Endothelial cell of umbilical vein (primary cell): ENCODE results near the gene SPINT1. TPM values are rescaled to one million over a fixed set of nuclear protein-coding genes. Genes with fewer than 3 reads are reported as not detected.
A peak's percentile ranks its signal among the peaks of the same experiment; 100 is the strongest.

ENCODE experiments used
- BruUV-seq: library from RNA; stranded (reverse); fragments of 400-500 nt; replicated peaks from 2 replicates; lab custom pipeline; 2021; lab: Mats Ljungman, UMichigan
- CTCF ChIA-PET: fragments of 300-600, 350-600 bp; sonication (Branson Sonifier 250); formaldehyde crosslinking; loops from one replicate; lab custom pipeline; 2021; ENCODE audit warnings: antibody characterized with exemption, inconsistent platforms; lab: Charles Lee
- POLR2A ChIA-PET: fragments of 300-600, 350-600 bp; sonication (Branson Sonifier 250); formaldehyde crosslinking; loops from one replicate; lab custom pipeline; 2021; ENCODE audit warnings: antibody characterized with exemption, inconsistent platforms; lab: Charles Lee
- DNase-seq: peaks from one replicate; pipeline ENCODE4 v3.0.0-alpha.2; 2011; ENCODE audit warnings: low read depth, low spot score
- FAIRE-seq: peaks from 2 replicates; lab custom pipeline; 2011; peaks lifted over from hg19 to GRCh38; lab: Jason Lieb, UNC
- H2AFZ ChIP-seq: 2 replicates; pipeline ENCODE4 v1.6.0; 2012; ENCODE audit warnings: low read depth, low read length, control low read depth, inconsistent platforms
- H3K27ac ChIP-seq: 2 replicates; pipeline ENCODE4 v1.5.1; 2011; ENCODE audit warnings: low read depth, mild to moderate bottlenecking, control low read depth, low read length, moderate library complexity; ENCODE audit not compliant: insufficient read depth
- H3K27me3 ChIP-seq, 2 experiments: 2 replicates each; pipeline versions ENCODE4 v1.6.0 to v1.6.1; 2011; ENCODE audit warnings: low read length in 2 of 2, mixed read lengths in 1 of 2; ENCODE audit not compliant: control insufficient read depth in 2 of 2, insufficient read depth in 2 of 2
- H3K36me3 ChIP-seq, 2 experiments: 2 replicates in 1 of 2; 3 replicates in 1 of 2; pipeline ENCODE4 v1.5.1; 2011; ENCODE audit warnings: low read length in 2 of 2, mild to moderate bottlenecking in 1 of 2, moderate library complexity in 1 of 2; ENCODE audit not compliant: control insufficient read depth in 2 of 2, insufficient read depth in 2 of 2; ENCODE audit errors: extremely low read depth in 1 of 2
- H3K4me1 ChIP-seq: 3 replicates; pipeline ENCODE4 v1.5.1; 2011; ENCODE audit warnings: mild to moderate bottlenecking, low read length; ENCODE audit not compliant: control insufficient read depth, insufficient read depth; ENCODE audit errors: extremely low read depth
- H3K4me2 ChIP-seq: 2 replicates; pipeline ENCODE4 v1.6.1; 2011; ENCODE audit warnings: low read length, control low read depth, mixed read lengths; ENCODE audit not compliant: insufficient read depth
- H3K4me3 ChIP-seq, 3 experiments: fragments of 200-600 bp in 1 of 3; sonication (generic), shearing (Covaris generic) in 1 of 3; replicated peaks in 1 of 3; 2 replicates each; pipeline ENCODE4 v1.5.1; 2011 to 2016; ENCODE audit warnings: control low read depth in 3 of 3, low read length in 3 of 3, mild to moderate bottlenecking in 2 of 3, inconsistent platforms in 1 of 3, low read depth in 1 of 3, moderate library complexity in 1 of 3; ENCODE audit not compliant: insufficient read depth in 1 of 3
- H3K79me2 ChIP-seq: 2 replicates; pipeline ENCODE4 v1.6.0; 2012; ENCODE audit warnings: low read length, inconsistent platforms; ENCODE audit not compliant: control insufficient read depth, insufficient read depth
- H3K9ac ChIP-seq: replicated peaks from 2 replicates; pipeline ENCODE3; 2011; ENCODE audit warnings: low read length, control low read depth; ENCODE audit not compliant: insufficient read depth; ENCODE audit errors: extremely low read depth
- H3K9me1 ChIP-seq: replicated peaks from 3 replicates; pipeline ENCODE4 v1.6.0; 2011; ENCODE audit warnings: mild to moderate bottlenecking, low read length; ENCODE audit not compliant: control insufficient read depth, insufficient read depth; ENCODE audit errors: extremely low read depth
- H3K9me3 ChIP-seq: replicated peaks from 2 replicates; pipeline ENCODE4 v1.5.1; 2012; ENCODE audit warnings: low read length, inconsistent platforms; ENCODE audit not compliant: control insufficient read depth, insufficient read depth
- H4K20me1 ChIP-seq: replicated peaks from 2 replicates; pipeline ENCODE3; 2011; ENCODE audit warnings: mild to moderate bottlenecking, low read length; ENCODE audit not compliant: control insufficient read depth, insufficient read depth; ENCODE audit errors: extremely low read depth
- CTCF ChIP-seq, 2 donors: IDR thresholded peaks; 1 replicate in 1 of 2; 2 replicates in 1 of 2; pipeline ENCODE4 v1.5.1; 2011; ENCODE audit warnings: low read length in 2 of 2, mild to moderate bottlenecking in 2 of 2, moderate library complexity in 2 of 2, control low read depth in 1 of 2, inconsistent platforms in 1 of 2, low read depth in 1 of 2; ENCODE audit not compliant: insufficient read depth in 1 of 2; ENCODE audit errors: extremely low read depth in 1 of 2
- EZH2 ChIP-seq: IDR thresholded peaks from 2 replicates; pipeline ENCODE4 v1.6.1; 2012; ENCODE audit warnings: borderline replicate concordance, low read depth, mild to moderate bottlenecking, moderate library complexity, low read length, inconsistent platforms; ENCODE audit not compliant: severe bottlenecking
- FOS ChIP-seq: IDR thresholded peaks from 2 replicates; pipeline ENCODE4 v1.6.1; 2011; ENCODE audit warnings: mild to moderate bottlenecking, low read length, moderate library complexity, borderline replicate concordance; ENCODE audit not compliant: insufficient read depth
- GATA2 ChIP-seq: IDR thresholded peaks from 2 replicates; pipeline ENCODE4 v1.7.0; 2011; ENCODE audit warnings: low read depth, mild to moderate bottlenecking, moderate library complexity, mixed read lengths, low read length; ENCODE audit not compliant: insufficient read length, insufficient read depth
- JUN ChIP-seq: IDR thresholded peaks from 2 replicates; pipeline ENCODE4 v1.6.1; 2011; ENCODE audit warnings: borderline replicate concordance, low read depth; ENCODE audit not compliant: insufficient read length, insufficient read depth
- MAX ChIP-seq: IDR thresholded peaks from 2 replicates; pipeline ENCODE4 v1.6.1; 2011; ENCODE audit not compliant: insufficient read depth, insufficient read length
- MYC ChIP-seq: IDR thresholded peaks from one replicate; pipeline ENCODE4 v1.6.1; 2011; ENCODE audit warnings: mild to moderate bottlenecking, low read depth, low read length
- POLR2A ChIP-seq: IDR thresholded peaks from 2 replicates; pipeline ENCODE4 v1.6.1; 2012; ENCODE audit warnings: low read depth, mild to moderate bottlenecking, control low read depth, low read length
- POLR2AphosphoS5 ChIP-seq: IDR thresholded peaks from 2 replicates; pipeline ENCODE4 v1.6.1; 2012; ENCODE audit warnings: low read depth, mild to moderate bottlenecking, control low read depth, low read length, moderate library complexity; ENCODE audit not compliant: insufficient read depth
- dilution Hi-C: fragments of 300-500 bp; cut with MboI; formaldehyde crosslinking; loops from one replicate; pipeline ENCODE4 v1.15.0; 2019; ENCODE audit warnings: low sequenced_read_pairs; ENCODE audit not compliant: extremely low pct_ligation_motif_present
- intact Hi-C: fragments of 100-400 bp; cut with micrococcal nuclease; formaldehyde crosslinking; loops from one replicate; pipeline ENCODE4 v1.10.0; 2022
- polyA plus RNA-seq, 4 experiments: library from polyadenylated mRNA; depleted of rRNA in 3 of 4; stranded (reverse) in 3 of 4; unstranded in 1 of 4; fragments of >200 nt; gene quantifications; 2 replicates each; pipeline versions ENCODE4 v1.2.1 to v1.2.3, GENCODE V29; 2011 to 2012; ENCODE audit warnings: missing spikeins in 1 of 4
- total RNA-seq: library from RNA; stranded (reverse); gene quantifications from 2 replicates; pipeline ENCODE4 v1.2.3, GENCODE V29; 2021

The SPINT1 gene
- total and polyA plus RNA-seq, 2 donors (not counting 3 experiments of a cell fraction or from before 2014, with no cell fraction given) = 4.1 to 4.2 TPM

GRCh38 chr15:40843261-40843884 is 475 bp upstream of the SPINT1 start:
- DNase-seq (no peak), FAIRE-seq (no peak)
- H3K9ac ChIP-seq = no peak overlapping the region
- no peaks in the 10 kb centered on the region for H4K20me1 ChIP-seq
- intact Hi-C loops (no loop called here), dilution Hi-C loops (no loop called here)
- no peak overlapping the region for H3K27ac ChIP-seq
- H3K9me1 ChIP-seq = no peaks in the 10 kb centered on the region
- H2AFZ ChIP-seq = no peak overlapping the region
- H3K4me1 ChIP-seq = peaks cover 5% of the 10 kb centered on the region
- no peak overlapping the region for H3K4me3 ChIP-seq
- no peak overlapping the region for H3K4me2 ChIP-seq
- H3K79me2 ChIP-seq = no peaks in the 10 kb centered on the region
- no peaks in the 10 kb centered on the region for H3K9me3 ChIP-seq
- H3K36me3 ChIP-seq = no peaks in the 10 kb centered on the region
- POLR2A ChIA-PET = no interaction called here
- CTCF ChIA-PET = interaction anchor here (0.9 to 8.3 kb wide), 6 partner anchors 15 to 110 kb away, joined by 3 to 71 read pairs (median 6); partner anchors contain the start of gene CHAC1
- TF ChIP-seq GATA2 = no peak
- peak; percentile 25 for TF ChIP-seq EZH2
- no TSS peak for BruUV-seq
- H3K27me3 ChIP-seq = peaks cover 11% of the 10 kb centered on the region in 2 experiments

GRCh38 chr15:40844696-40845030 is 815 bp downstream of the SPINT1 start:
- ChIA-PET POLR2A (no interaction called here), CTCF (interaction anchor here (0.9 to 8.3 kb wide), 7 partner anchors 10 to 109 kb away, joined by 3 to 71 read pairs (median 5); partner anchors contain the start of gene CHAC1)
- peak overlapping the region; percentile 6 for H2AFZ ChIP-seq
- no peak overlapping the region for H3K9ac ChIP-seq
- H4K20me1 ChIP-seq = no peaks in the 10 kb centered on the region
- H3K9me1 ChIP-seq = no peaks in the 10 kb centered on the region
- no peak for TF ChIP-seq CTCF (IDR thresholded peaks at IDR 0.05; ENCODE audit: extremely low read depth in 1 of 2, insufficient read depth in 1 of 2, low read depth in 1 of 2, low read length in 2 of 2)
- TF ChIP-seq POLR2AphosphoS5 = no peak
- no peak for TF ChIP-seq FOS
- TF ChIP-seq POLR2A = no peak
- no peak for TF ChIP-seq MAX
- no peak for TF ChIP-seq EZH2
- TF ChIP-seq GATA2 = no peak
- TF ChIP-seq MYC = no peak
- no peak for TF ChIP-seq JUN
- dilution Hi-C loops = no loop called here
- BruUV-seq = no TSS peak
- no peaks in the 10 kb centered on the region for H3K36me3 ChIP-seq
- no peak overlapping the region for H3K27ac ChIP-seq
- no peaks in the 10 kb centered on the region for H3K79me2 ChIP-seq
- H3K4me1 ChIP-seq = peaks cover 5% of the 10 kb centered on the region
- H3K9me3 ChIP-seq = no peaks in the 10 kb centered on the region
- intact Hi-C loops = no loop called here
- FAIRE-seq (no peak), DNase-seq (no peak)
- H3K27me3 ChIP-seq = peaks cover 11% of the 10 kb centered on the region in 2 experiments
- peak overlapping the region in 1 of 3 experiments; percentile 39 for H3K4me3 ChIP-seq
- peak overlapping the region; percentile 26 for H3K4me2 ChIP-seq
